Measurements from ENCODE around the gene SYT6. TPM values are rescaled to one million over a fixed set of nuclear protein-coding genes. Genes with fewer than 3 reads are reported as not detected.

Gene SYT6
- total RNA-seq, 1 experiment from 2014 or later = not detected

DNA sequence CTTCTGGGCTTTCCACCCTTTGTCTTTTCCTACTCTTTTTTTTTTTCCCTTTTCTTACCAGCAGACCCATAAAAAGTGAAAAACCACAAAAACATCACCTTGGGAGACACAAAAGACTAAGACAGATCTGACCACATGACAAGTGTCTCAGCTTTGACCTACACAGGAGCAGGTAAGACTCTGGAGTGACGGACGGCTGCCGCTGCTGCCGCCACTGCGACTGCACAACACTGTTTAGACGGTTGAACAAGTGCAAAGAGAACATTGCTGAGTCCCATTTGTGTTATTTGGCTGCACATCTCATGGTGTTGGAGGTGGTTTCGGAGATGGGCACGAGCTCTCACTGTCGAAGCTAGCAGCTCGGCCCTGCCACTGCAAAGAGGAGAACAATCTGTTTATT is 62.0 kb downstream of the SYT6 start:
- Histone ChIP-seq H3K36me3 (no peaks in the 10 kb centered on the region), H3K9me3 (no peaks in the 10 kb centered on the region), H3K4me3 (no peak overlapping the region), H3K27me3 (peaks cover 10% of the 10 kb centered on the region)
- no peak for DNase-seq

DNA sequence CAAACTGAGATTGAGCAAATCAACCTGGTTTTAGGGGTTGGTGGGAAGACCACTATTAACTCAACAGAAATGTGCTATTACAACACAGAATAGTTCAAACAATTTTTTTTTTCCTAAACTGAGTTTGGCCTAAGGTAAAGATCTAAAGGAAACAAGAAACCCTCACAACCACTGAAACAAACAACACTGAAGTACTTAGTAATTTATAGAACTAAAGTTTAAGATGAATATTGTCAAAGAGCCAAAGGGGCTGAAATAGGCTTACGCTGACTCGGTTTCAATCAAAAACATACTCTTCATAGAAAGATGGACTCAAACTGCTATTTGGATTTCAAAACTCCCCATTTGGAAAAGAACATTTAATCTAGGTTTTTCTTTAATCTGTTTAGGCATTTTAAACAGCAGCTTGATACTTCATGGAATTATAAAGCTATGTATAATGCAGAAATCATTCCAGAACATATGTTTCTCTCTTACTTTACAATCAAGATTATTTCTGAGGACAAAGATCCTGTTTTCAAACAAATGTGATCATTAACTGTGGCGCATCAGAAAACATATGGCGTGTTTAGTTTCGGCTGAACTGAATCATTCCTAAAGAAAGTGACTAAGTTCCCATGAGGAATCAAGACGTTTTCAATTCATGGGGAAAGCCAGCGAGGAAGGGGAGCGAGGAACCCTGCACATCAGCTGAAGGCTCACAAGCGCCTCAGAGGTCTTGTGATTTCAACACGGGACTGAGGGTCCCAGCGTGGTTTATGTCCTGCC is 62.7 kb downstream of the SYT6 start:
- no peak for DNase-seq
- H3K36me3 ChIP-seq = no peaks in the 10 kb centered on the region
- peaks cover 10% of the 10 kb centered on the region for H3K27me3 ChIP-seq
- no peak overlapping the region for H3K4me3 ChIP-seq
- no peaks in the 10 kb centered on the region for H3K9me3 ChIP-seq

DNA sequence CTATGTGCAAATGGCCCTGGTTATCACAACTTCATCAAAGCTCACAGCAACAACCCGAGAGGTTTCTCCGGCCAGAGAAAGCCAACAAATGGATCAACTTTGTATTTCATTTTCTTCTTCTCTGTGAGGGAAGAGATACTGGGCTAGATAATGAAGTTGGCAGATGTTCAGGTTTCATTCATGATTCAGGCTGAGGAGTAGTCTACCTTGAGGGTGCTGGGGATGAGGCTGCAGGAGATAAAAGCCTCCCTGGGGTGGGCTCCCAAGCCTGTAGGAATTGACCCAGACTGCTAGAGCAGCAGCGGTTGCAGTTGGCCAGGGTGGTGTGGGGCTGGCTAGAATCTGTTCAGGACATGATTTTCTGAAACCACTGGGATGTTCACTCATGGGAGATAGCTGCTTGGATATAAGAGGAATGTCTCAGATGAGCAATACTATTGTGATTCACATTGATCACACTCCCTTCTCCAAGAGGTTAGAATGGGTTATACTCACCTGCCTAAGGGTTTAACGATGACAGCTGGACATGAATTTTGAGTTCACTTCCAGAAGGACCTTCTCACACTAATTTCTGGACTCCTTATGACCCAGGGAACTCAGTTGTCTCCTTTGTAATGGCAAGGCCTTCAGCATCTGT is 64.0 kb downstream of the SYT6 start:
- H3K27me3 ChIP-seq = peaks cover 10% of the 10 kb centered on the region
- DNase-seq = no peak
- no peak overlapping the region for H3K4me3 ChIP-seq
- H3K36me3 ChIP-seq = no peaks in the 10 kb centered on the region
- H3K9me3 ChIP-seq = no peaks in the 10 kb centered on the region

DNA sequence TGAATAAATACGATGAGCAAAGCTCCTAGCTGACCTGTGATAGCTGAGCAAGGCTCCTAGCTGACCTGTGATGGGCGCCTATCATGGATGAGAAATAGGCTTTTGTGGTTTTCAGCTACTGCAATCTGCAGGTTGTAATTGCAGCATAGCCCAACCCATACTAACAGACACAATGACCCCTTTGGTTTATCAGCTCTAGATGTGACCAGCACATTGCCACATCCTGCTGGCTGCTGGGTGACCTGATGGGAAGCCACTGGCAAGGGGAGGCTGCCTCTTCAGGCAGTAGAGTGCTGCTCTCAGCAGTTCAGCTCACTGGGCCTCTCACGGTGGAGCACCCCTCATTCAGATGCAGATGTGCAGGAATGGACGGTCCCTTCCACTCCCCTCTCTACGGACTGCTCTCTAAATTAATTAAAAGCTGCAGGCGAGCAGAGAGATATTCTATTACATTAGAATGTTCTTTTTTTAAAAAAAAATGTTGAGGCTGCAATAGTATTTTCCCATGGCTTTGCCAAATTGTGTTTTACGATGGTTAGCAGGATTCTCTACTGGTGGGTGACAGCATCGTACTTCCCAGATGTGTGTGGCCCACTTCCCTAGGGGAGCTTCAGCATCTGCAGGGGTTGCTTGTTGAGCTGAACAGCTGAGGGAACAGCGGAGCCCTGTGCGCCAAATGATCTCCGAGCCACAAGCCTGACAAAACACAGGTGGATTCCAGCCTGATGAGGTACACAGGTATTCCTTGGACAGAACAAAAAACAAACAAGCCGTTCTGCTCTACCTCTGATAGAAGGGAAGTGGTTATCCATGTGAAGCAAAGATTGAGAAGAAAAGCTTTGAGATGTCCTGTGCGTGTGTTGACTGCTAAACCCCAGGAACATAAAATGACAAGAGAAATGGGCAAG is 65.0 kb downstream of the SYT6 start:
- no peak overlapping the region for H3K4me3 ChIP-seq
- DNase-seq = no peak
- H3K36me3 ChIP-seq = no peaks in the 10 kb centered on the region
- H3K27me3 ChIP-seq = peaks cover 13% of the 10 kb centered on the region
- no peaks in the 10 kb centered on the region for H3K9me3 ChIP-seq

DNA sequence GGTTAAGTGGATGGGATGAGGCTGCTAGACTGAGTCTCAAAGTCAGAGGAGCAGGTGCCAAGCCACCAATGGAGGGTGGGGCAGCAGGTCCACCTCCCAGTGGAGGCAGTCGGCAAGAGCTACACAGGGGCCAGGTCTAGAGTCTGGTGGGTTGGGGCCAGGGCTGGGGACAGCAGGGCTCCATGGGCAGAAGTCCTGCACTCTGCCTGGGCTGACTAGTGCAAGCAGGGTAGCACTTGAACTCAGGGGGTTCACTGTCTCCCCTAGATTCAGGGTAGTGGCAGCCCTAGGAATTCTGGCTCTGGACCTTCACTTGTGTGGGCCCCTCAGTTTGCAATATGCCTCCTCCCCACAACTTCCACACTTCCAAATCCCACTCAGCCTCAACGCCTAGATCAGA is 66.2 kb downstream of the SYT6 start:
- Histone ChIP-seq H3K36me3 (no peaks in the 10 kb centered on the region), H3K4me3 (no peak overlapping the region), H3K27me3 (peaks cover 13% of the 10 kb centered on the region), H3K9me3 (no peaks in the 10 kb centered on the region)
- DNase-seq = no peak

DNA sequence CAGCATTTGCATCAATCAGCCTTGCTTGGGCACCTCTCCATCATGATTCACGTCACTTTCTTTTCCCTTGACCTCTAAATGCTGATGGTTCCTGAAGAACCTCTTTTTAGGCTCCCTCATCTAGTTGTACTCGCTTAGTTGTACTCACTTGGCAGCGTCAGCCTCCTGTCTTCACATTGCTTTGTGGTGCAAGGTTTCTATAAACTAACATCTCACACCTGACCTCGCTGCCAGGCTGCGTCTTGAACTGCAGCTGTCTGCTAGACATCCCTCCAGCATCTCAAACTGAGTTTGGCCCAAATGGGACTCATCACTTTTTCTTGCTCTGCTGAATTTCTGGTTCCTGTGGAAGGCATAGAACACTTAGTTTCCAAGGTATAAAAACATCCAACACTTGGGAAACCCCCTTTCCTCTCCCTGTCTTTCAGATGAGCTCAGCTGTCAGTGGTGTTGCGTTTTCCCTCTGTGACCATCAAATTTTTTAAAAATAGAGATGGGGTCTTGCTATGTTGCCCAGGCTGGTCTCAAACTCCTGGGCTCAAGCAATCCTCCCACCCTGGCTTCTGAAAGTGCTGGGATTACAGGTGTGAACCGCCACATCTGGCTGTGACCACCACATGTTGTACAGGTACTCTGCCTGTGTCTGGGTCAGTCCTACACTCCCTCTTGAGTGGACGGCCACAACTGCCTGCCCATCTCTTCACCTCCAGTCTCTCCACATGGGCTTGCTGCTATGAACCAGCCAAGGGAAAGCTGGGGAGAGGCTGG is 66.9 kb downstream of the SYT6 start:
- no peak overlapping the region for H3K4me3 ChIP-seq
- DNase-seq = no peak
- peaks cover 13% of the 10 kb centered on the region for H3K27me3 ChIP-seq
- no peaks in the 10 kb centered on the region for H3K36me3 ChIP-seq
- H3K9me3 ChIP-seq = no peaks in the 10 kb centered on the region

DNA sequence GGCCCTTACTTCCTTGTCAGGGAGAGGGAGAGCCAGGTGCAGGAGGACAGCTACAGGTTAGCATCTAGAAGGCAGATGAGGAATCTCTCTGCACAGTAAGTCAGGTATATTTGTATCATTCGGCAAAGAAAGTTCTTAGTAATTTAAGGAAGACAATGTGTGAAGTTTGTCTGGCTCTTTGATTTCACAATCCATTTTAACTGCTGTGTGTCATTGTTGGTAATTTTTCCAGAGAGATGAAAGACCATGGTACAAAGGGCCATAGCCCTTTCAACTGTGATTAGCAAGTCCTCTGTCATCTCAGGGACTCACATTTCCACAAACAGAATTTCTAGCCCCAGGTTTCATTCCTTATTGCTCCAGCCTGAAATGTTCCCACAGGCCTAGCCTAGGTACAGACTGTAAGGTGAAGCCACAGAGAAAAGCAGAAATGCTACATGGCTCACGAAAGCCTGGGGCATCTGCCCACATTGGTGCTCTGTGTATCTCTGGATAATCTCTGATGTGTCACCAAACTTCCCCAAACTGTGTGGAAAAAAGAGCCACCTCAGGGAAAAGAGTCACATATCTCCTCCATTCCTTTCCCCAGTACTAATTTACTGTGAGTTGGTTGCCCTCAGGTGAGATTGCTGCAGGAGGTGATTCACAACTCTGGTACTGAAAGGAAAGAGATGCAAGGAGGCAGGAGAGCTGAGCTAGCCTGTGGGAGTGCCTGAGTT is 70.6 kb downstream of the SYT6 start:
- Histone ChIP-seq H3K4me3 (no peak overlapping the region), H3K9me3 (no peaks in the 10 kb centered on the region), H3K36me3 (no peaks in the 10 kb centered on the region), H3K27me3 (peaks cover 3% of the 10 kb centered on the region; the same call in 1 of the 2 replicates)
- DNase-seq = no peak

DNA sequence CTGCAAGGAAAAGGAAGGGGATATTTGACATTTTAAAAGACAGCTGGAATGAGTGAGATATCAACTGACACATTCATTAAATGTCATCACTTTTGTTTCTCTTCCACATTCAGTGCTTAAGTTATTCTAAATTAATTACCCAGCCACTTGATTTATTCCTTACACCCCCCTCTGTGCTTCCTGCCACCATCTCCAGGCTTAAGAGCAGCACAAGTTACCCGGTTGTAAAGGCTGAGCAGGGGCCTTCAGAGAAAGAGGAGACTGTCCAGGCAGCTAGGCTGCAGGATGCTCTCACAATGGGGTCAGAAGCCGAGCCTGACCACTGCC is 71.4 kb downstream of the SYT6 start:
- Histone ChIP-seq H3K36me3 (no peaks in the 10 kb centered on the region), H3K4me3 (no peak overlapping the region), H3K9me3 (no peaks in the 10 kb centered on the region), H3K27me3 (peaks cover 3% of the 10 kb centered on the region; the same call in 1 of the 2 replicates)
- DNase-seq = no peak

DNA sequence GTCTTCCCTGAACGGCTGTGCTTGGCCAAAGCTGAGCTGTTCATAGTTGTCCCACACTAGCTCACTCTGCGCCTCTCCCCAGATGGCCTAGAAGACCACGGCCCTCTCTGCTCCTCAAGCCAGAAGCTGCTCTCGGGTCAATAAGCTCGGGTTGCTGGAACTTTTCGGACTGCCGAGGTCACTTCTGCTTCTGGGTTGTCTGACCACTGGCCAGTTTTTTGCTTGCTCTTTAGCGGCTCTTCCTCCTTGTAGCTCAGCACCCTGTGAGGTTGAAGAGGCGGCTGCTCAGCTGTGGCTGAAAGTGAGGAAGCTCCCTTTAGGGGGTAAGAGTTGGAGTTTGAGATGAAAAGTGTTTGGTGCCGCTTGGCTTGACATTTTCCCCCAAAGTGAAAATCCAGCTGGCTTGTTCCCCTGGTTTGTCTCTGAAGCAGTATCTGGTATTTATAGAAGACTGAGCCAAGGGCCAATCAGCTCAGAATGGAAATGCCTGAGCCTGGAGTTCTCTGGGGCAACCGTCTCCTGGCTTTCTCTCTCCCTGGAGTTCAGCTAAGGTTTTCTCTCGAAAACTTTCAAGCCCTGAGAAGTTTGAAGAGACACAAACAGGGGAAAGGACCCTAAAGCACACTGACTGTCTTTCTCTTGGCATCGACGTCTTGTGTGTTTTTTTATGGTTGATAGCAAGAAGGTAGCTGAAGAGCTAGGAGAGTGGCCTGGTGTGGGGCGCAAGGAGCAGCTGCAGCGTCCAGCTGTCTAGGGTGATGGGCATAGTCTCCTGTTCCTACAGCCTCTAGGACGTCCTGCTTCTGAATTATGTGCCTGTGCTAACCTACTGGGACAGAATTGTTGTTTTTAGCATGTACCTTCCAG is 72.0 kb downstream of the SYT6 start:
- Histone ChIP-seq H3K36me3 (no peaks in the 10 kb centered on the region), H3K9me3 (no peaks in the 10 kb centered on the region), H3K27me3 (peaks cover 3% of the 10 kb centered on the region; the same call in 1 of the 2 replicates), H3K4me3 (no peak overlapping the region)
- DNase-seq = no peak

DNA sequence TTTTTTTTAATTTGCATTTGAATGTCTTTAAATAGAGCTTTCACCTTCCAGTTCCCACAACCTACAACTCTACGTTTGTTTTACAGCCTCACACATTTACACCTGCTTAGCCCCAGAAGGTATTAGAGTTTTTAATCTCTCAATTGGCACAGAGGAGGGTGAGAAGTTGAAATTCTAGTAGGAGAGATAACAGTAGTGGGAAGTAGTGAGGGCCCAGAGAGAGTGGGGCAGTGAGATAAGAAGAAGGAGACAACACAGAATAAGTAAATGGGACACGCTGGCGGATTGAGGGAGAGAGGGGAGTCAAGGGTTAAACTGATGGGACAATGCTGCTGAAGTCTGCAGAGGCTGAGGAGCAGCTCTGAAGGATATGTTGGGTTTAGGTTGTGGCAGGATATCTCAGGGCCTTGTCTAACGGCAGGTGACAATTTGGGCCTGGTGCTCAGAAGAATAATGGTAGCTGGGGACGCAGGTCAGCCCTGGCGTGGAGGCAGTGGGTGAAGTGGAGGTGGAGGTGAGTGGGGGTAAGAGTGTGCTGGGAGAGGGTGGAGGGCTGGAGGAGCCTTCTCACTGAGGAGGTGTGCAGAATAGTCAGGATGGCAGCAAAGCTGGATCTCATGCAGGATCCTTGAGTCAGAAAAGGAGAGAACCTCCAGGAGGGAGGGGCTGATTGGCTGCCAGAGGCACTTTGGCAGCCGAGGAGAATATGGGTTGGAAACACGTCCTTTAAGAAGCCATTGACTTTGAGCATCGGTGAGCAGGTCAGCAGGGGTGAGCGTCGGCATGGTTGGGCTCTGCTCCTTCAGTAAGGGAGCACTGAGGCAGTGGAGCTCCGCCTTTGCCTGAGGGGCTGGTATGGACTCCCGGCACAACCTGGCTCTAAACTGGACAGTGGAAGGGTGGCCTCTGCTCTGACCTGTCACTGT is 72.9 kb downstream of the SYT6 start:
- H3K9me3 ChIP-seq = no peaks in the 10 kb centered on the region
- H3K36me3 ChIP-seq = no peaks in the 10 kb centered on the region
- peaks cover 3% of the 10 kb centered on the region; the same call in 1 of the 2 replicates for H3K27me3 ChIP-seq
- no peak for DNase-seq
- no peak overlapping the region for H3K4me3 ChIP-seq

DNA sequence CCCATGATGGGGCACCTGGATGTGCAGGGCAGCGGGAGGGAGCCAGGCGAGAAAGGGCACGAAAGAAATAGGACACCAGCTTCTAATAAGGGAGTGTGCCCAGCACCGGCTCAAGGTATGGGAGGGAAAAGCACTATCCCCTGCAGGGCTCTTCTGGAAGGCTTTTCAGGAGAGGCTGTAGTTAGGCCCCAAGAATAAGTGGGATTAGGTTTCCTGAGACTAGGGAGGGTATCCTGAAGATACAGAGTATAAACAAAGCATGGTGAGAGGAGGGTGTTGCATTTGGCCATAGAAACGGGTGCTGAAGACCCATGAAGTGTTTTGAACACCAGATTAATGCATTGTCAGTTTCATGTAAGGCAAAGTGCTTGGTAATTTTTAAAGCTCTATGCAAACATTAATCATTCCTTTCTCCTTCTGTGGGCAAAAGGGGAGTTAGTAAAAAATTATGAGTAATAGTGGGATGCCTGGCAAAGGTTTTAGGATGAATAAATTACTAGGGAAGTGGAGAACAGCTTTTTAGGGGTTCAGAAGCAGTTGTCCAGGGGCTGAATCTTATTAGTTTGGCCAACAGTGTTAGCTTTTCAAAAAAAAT is 74.0 kb downstream of the SYT6 start:
- no peaks in the 10 kb centered on the region for H3K36me3 ChIP-seq
- no peak overlapping the region for H3K4me3 ChIP-seq
- no peak for DNase-seq
- peaks cover 3% of the 10 kb centered on the region; the same call in 1 of the 2 replicates for H3K27me3 ChIP-seq
- H3K9me3 ChIP-seq = no peaks in the 10 kb centered on the region

DNA sequence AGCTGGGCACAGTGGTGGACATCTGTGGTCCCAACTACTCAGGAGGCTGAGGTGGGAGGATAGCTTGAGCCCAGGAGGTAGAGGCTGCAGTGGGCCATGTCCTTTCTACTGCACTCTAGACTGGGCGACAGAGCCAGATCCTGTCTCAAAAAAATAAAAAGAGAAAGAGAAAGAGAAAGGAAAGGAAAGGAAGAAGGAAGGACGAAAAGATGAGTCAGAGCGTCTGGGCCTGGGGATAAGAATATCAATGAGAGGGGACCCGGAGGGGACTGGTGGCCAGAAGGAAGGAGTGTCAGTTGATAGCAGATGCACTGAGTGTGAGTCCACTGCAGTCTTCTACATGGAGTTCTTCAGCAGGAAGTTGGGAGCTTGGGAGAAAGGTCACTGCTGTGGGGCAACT is 75.6 kb downstream of the SYT6 start:
- no peaks in the 10 kb centered on the region for H3K36me3 ChIP-seq
- no peak for DNase-seq
- H3K4me3 ChIP-seq = no peak overlapping the region
- H3K27me3 ChIP-seq = no peaks in the 10 kb centered on the region
- H3K9me3 ChIP-seq = no peaks in the 10 kb centered on the region

DNA sequence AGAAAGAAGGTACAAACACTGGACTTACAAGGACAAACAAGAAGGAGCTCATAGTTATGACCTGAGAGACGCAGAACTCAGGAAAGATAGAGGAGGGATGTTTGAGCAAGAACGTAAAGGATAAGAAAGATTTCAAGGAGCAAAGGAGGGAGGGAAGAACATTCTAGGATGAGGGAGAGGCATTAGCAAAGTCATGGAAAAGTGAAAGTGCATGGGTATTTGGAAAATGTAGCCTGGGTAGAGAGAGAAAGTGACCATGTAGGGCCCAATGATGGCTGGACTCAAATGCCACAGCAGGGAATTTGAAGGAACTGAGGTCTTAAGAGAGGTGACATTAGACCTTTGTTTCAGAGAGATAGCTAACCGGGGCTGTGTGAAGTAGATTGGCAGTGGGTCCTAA is 76.5 kb downstream of the SYT6 start:
- no peaks in the 10 kb centered on the region for H3K36me3 ChIP-seq
- no peaks in the 10 kb centered on the region for H3K27me3 ChIP-seq
- no peak overlapping the region for H3K4me3 ChIP-seq
- peaks cover 8% of the 10 kb centered on the region for H3K9me3 ChIP-seq
- no peak for DNase-seq

DNA sequence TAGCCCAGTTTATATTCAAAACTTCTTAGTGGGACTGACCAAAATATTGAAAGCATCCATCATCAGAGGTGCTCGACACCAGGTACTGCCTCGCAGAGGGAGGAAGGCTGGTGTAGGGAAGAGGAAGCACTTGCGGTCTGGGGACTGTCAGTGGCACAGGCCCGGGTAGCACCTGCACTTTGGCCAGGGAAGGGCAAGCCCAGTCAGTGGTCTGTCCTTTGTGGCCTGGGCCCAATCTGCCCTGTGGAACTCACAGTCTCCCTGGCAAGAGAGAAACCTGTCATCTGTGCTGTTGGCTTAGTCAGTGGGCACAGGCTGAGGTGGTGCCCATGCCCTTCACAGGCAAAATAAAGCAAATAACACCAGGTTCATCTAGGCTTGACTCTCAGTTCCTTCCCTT is 77.4 kb downstream of the SYT6 start:
- Histone ChIP-seq H3K4me3 (no peak overlapping the region), H3K27me3 (no peaks in the 10 kb centered on the region), H3K36me3 (no peaks in the 10 kb centered on the region), H3K9me3 (peaks cover 16% of the 10 kb centered on the region)
- no peak for DNase-seq
